NCI-H2081 treated with DMSO at 0.1 percent for 48 hours (cell line): ENCODE data around the gene CD177.
"Not testable (repeated sequence)": the region's sequence is repeated elsewhere in the genome, so short reads cannot be mapped to it uniquely, and the experiment has no call there.

ENCODE experiments used
- DNase-seq: peaks from one replicate; lab custom pipeline; 2025; lab: John Stamatoyannopoulos, UW

The CD177 gene, protein sequence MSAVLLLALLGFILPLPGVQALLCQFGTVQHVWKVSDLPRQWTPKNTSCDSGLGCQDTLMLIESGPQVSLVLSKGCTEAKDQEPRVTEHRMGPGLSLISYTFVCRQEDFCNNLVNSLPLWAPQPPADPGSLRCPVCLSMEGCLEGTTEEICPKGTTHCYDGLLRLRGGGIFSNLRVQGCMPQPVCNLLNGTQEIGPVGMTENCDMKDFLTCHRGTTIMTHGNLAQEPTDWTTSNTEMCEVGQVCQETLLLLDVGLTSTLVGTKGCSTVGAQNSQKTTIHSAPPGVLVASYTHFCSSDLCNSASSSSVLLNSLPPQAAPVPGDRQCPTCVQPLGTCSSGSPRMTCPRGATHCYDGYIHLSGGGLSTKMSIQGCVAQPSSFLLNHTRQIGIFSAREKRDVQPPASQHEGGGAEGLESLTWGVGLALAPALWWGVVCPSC

DNA sequence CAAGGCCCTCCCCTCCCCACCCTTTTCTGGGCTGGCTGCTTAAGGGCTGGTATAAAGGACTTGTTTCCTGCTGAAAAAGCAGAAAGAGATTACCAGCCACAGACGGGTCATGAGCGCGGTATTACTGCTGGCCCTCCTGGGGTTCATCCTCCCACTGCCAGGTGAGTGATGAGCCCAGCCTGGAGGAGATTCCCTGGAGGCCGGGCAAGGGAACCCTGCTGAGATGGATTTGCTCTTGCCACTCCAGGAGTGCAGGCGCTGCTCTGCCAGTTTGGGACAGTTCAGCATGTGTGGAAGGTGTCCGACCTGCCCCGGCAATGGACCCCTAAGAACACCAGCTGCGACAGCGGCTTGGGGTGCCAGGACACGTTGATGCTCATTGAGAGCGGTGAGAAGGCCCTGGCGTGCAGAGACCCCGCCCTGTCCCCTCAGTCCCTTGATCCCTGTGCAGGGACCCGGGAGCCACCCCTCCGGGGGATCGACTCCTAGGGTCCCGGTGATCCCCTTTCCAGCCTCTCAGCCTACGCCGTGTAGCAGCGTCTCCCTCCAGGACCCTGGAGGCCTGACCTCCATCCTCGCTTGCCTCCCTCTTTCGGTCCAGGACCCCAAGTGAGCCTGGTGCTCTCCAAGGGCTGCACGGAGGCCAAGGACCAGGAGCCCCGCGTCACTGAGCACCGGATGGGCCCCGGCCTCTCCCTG is at the start of gene CD177:
Gene CD177, plus strand, starts transcription at position 81 of the 699 bp plus-strand sequence. Its CDS starts 29 bp downstream, at position 110.
- DNase-seq = no peak

DNA sequence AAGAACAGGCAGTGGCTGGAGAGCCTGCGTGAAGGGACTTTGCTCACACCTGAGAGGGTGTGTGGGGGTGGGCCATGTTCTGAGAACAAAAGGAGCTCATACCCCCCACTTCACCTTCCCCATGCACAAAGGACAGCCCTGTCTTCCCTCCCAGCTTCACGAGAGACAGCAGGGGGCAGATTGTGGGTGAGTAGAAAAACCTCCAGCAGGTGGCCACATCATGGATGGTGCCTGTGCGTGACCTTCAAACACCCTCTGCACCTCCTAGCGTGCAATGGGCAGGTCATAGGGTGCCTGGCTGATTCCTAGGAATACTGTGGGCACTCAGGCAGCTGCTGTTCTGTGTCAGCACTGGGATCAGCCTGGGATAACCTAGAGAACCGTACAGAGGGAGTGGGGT is 47.8 kb upstream of the CD177 start:
- DNase-seq = no peak

DNA sequence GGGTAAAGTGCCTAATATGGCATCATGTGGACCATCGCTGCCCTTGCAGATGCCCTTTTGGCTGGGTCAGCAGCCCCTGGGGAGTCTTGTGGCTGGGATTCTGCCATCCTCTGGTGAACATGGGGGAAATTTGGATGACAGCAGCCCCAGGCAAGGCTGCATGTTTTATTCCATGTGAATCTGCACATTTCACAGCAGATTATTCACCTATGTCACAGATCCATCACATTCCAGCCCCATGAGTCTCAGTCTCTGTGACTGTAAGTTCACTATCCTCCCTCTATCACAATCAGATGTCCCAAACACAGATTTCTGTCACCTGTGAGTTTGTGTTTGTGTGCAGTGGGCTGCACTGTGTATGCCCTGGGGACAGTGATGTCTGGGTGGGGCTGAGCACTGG is 47.4 kb upstream of the CD177 start:
- no peak for DNase-seq

DNA sequence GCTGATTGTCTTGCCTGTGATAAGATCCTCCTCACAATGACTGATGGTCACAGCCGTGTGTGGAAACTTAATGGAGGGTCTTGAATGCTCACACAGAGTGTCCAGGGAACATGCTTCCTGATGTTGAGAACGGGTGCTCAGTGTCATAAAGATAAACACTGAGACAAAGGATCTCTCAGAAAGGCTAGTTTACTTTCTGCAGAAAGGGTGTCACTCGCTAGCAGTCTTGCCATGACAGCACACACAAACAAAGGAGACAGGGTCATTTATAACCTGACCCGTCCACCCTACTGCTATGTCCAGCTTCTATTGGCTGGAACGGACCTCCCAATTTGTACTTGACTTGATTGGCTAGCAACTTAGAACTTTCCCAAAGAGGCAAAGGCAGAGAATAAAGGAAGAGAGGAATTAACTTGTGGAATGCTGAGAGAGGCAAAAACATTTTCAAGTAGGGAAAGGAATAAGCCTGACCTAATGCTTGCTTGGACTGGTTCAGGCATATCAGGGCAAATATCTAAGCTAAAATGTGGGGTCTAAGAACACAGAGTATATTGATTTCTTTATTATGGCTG is 45.2 kb upstream of the CD177 start:
- no peak for DNase-seq

DNA sequence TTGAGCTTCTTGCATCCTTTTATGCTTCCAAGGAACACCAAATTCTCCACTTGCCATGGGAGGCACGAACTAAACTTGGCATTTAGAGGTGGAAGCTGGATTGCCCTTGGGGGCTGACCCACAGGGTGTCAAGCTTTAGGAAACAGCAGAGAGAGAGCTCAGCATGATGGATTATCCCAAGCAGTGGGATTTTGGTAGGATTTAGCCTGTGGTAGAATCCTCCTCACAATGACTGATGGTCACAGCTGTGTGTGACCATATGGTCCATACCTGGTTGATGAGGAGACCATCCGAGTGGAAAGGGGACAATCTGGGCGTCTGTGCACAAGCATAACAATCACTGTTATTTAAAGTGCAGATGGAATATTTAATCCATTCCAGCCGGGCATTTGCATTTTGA is 44.0 kb upstream of the CD177 start:
- no peak for DNase-seq

DNA sequence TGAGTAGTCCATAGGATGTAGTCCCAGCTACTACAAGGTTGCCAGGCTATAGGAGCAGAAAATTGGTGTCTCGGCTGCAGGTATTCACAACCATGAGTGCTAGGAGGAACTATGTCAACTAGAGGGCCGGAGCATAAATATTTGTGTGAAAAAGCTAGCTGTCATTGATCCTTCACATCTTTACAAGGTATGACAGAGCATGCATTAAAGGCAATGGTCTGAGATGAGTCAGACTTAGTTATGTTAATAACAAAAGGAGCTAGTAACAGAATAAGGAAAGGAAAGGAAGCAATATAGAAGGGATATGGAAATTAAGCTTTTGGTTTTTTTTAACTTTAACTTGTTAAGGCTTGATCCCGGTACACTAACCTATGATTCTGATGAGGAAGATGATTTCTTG is 43.3 kb upstream of the CD177 start:
- DNase-seq = no peak

DNA sequence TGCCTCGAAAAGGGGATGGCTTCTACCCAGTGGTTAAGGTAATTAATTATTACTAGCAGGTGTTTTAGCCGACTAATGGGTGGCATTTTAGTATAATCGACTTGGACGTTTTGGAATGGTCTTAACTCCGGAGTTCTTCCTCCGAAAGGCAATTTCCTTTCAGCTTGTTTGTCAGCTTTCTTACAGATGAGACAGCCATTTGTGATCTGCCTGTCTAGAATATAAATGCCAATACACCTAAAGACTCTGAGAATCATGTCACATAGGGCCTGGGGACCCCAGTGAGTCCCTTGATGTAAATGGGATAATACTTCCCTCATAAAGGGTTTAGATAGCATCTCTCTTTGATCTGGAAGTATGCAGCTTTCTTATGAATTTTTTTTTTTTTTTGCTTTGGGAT is 42.2 kb upstream of the CD177 start:
- no peak for DNase-seq

DNA sequence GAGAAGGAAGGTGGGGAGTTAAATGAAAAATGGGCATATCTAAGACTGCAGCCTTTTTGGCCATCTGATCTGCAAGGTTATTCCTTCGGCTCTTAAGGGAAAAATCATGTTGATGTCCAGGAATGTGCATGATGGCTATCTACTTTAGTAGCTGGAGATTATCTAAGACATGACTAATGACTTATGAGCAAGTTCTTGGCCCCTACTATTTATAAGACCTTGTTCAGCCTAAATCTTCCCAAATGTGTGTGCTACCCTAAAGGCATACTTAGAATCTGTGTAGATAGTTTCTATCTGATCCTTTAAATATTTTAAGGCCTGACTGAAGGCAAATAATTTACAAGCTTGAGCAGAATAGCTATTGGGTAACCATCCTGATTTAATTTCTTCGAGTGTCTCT is 41.8 kb upstream of the CD177 start:
- DNase-seq = no peak

DNA sequence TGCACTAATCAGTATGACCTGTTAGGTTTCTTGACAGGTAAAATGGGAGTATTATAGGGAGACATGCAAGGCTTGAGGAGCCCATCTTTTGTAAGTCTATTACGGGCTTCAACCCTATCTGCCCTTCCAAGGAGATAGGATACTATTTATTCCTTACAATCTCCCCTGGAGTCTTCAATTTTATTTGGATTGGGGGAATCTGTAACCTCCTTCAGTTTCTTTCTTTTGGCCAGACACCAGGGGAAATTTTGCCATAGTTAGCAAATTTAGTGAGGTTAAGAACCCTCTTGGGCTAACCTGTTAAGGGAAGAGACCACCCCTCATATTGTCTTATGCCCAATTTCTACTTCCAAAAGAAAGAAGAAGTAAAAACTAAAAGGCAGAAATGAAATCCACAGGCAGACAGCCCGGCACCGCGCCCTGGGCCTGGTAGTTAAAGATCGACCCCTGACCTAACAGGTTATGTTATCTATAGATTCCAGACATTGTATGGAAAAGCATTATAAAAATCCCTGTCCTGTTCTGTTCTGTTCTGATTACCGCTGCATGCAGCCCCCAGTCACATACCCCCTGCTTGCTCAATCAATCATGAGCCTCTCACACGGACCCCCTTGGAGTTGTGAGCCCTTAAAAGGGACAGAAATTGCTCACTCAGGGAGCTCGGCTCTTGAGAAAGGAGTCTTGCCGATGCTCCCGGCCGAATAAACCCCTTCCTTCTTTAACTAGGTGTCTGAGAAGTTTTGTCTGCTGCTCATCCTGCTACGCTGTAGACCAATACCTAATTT is 39.6 kb upstream of the CD177 start:
- no peak for DNase-seq

DNA sequence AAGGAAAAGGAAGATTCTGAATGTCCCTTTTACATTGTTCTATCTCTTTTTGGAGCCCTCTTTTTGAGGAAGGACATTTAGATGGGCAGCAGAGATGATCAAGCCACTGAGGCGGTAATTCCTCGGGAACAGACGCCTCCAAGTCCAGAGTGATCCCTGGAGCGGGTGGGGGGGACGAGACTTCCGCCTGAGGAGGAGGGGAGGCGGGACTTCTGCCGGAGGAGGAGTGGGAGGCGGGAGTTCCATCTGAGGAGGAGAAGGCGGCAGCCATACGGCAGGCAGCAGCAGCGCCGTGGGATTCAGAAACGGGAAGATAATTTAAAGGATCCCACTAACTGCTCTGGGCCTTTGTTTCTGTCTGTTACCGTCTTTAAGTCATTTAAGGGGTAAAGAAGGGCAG is 37.6 kb upstream of the CD177 start:
- no peak for DNase-seq

DNA sequence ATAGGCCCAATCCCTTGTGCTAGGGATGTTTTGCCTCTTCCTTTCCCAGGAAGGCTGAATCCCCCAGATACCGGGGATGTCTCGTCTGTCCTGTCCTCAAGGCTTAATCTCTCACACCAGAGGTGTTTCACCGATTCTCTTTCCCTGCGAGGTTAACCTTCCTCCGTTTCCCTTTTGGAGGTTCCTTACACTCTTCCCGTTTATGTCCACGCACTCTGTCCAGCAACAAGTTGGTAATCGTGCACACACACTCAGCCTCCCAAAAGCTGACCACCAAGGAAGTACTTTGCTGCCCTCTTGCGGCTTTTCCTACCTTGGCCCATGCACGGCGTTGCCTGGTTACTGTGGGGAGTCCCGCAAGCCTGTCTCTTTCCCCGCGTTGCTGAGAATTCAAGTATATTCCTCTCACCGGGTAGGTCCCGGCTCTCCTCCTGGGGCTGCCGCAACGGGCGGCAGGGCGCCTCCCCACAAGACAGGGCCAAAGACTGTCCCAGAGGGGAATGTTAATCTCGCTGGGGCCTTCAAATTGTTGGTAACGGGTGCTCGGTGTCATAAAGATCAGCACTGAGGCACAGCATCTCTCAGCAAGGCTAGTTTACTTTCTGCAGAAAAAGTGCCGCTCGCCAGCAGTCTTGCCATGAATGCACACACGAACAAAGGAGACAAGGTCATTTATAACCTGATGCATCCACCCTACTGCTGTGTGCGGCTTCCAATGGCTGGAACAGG is 36.7 kb upstream of the CD177 start:
- DNase-seq = no peak

DNA sequence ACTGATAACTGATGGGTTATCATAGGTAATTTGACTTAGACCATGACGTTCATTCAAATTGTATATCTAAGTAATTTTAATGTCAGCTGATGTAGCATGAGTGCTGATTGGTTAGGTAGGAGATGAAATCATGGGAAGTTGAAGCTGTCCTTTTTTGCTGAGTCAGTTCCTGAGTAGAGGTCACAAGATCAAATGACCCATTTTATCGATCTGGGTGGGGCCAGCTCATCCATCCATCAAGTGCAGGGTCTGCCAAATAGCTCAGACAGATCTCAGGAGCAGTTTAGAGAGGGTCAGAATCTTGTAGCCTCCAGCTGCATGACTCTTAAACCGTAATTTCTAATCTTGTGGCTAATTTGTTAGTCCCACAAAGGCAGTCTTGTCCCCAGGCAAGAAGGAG is 35.3 kb upstream of the CD177 start:
- DNase-seq = no peak

DNA sequence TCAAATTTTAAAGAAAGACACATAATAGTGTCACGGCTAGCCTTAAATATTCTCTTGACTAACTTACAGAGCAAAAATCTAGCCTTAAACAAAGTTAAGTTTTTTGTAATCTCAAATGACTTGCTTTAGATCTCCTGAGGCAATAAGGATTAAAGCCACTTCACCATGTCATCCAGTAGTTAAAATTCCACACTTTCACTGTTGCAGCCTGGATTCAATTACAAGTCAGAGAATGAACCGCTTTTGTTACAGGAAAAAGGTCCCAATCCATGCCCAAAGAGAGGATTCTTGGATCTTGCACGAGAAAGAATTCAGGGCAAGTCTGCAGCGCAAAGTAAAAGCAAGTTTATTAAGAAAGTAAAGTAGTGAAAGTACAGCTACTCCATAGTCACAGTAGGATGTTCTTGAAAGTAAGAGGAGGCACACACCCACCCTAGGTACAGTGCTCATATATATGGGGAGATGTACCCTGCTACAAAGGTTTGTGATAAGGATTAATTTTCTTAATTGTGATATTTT is 34.6 kb upstream of the CD177 start:
- no peak for DNase-seq

DNA sequence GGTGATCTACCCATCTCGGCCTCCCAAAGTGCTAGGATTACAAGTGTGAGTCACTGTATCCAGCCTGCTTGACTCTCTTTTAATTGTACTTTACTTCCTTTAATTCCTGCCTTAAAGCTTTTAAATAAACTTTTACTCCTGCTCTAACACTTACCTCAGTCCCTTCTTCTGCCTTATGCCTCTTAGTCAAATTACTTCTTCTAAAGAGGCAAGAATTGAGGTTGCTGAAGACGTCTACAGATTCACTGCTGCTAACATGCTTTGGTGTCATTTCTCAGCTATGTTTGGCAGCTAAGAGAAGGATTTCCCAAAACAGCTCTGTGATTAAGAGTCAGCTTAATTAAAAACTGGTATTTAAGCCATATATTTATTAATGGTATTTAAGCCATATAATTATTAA is 32.9 kb upstream of the CD177 start:
- DNase-seq = no peak

DNA sequence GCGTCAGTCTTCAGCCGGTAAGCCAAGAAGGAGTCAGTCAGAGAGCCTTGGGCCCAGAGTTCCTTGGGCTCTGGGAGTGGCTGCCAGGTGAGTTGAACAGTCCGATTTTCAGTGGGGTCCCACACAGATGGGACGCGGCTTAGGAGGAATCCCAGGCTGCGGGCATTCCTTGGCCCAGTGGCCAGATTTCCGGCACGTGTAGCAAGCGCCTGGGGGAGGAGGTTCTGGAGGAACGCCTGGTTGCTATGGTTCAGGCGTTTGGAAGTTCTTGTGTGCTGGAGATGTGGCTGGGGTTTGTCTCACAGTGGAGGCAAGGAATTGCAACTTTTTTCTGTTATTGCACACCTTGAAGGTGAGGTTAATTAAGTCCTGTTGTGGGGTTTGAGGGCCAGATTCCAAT is 26.7 kb upstream of the CD177 start:
- DNase-seq = not testable (repeated sequence)

DNA sequence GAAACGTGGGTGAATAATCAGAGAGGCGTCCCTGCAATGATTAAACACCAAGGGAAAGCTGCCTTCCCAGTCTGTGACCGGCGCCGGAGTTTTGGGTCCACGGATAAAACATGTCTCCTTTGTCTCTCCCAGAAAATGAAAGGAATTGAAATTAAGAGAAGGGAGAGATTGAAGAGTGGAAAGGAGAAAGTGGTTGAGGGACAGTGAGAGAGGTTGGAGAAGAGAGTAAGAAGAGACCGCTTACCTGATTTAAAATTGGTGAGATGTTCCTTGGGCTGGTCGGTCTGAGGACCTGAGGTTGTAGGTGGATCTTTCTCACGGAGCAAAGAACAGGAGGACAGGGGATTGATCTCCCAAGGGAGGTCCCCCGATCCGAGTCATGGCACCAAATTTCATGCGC is 24.9 kb upstream of the CD177 start:
- DNase-seq = not testable (repeated sequence)

DNA sequence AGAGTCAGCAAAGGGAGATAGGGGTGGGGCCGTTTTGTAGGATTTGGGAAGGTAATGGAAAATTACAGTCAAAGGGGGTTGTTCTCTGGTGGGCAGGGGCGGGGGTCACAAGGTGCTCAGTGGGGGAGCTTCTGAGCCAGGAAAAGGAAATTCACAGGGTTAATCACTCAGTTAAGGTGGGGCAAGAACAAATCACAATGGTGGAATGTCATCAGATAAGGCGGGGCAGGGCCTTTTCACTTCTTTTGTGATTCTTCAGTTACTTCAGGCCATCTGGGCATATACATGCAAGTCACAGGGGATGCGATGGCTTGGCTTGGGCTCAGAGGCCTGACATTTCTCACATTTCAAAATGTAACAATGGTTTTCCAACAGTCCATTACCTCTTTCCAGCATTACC is 24.4 kb upstream of the CD177 start:
- not testable (repeated sequence) for DNase-seq

DNA sequence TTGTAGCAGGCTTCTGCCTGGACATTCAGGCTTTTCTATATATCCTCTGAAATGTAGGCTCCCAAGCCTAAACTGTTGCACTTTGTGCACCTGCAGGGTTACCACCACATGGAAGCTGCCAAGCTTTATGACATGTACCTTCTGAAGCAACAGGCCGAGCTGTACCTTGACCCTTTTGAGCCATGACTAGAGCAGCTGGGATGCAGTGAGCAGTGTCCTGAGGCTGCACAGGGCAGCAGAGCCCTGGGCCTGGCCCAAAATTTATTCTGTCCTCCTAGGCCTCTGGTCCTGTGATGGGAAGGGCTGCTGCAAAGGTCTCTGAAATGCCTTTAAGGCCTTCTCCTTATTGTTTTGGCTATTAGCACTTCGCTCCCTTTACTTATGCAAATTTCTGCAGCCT is 23.5 kb upstream of the CD177 start:
- no peak for DNase-seq

DNA sequence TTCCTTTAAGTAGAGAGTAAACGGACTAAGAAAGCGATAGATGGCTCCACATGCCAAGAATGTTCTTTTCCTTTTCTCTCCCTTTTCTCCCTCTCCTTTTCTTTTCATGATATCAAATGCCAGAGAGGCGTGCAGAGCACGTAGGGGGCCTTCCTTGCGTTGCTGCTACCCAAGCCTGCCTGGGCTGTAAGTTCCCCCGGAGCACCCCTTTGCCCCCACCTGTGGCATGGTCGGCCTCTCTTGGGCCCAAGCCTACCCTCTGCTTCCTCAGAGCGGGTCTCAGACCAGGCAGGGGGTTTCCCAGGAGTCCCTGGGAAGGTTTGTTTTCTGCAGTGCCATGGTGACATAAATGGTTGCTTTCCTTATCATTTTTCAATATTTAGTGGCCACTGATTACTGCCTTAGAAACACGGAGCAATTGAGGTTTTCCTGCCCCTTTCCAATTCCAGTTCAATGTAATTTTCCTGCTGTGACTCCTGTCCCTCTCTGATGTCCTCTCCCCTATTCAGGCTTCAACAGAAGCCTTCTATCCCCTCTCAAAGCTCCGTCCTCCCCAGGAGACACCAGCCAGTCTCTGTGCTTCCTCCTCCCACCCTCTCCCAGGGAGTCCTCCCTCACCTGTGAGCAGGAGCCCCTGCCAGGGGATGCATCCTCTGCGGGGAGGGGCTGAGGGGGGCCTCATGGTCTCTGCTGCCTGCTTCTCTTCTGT is 22.6 kb upstream of the CD177 start:
- no peak for DNase-seq

DNA sequence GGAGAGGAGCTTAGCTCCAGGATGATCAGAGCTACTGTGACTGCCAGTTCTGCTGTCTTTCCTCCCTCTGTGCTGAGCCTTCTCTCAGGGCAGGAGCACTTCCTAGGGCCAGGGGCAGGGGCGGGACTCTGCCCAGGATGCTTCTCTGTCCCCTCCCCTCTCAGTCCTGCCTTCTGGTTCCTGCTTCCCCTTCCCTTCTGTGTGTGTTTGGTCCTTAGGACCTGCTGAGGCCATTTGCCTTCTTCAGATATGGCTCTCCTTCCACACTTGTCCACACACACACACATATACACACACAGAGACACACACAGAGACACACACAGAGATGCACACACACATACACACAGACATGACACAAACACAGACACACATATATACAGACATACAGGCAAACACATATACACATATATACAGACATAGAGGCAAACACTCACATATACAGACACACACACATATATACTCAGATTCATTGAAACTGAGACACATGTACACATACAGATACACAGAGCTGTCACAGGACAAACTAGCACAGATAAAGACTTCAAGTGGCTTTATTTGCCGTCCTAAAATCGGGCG is 22.0 kb upstream of the CD177 start:
- DNase-seq = no peak
